WTC11 (cell line): Measurements from ENCODE around the gene INSL3.

Experiments
- ATF2 ChIP-seq: sonication (generic); formaldehyde crosslinking; IDR thresholded peaks from 2 replicates; pipeline ENCODE4 v1.8.1; 2022; ENCODE audit warnings: low read depth, missing genetic modification reagents, borderline replicate concordance
- CREM ChIP-seq: sonication (generic); formaldehyde crosslinking; IDR thresholded peaks from 2 replicates; pipeline ENCODE4 v1.8.1; 2022; ENCODE audit warnings: mild to moderate bottlenecking, missing genetic modification reagents, moderate library complexity
- HMGXB4 ChIP-seq: sonication (generic); formaldehyde crosslinking; IDR thresholded peaks from 2 replicates; pipeline ENCODE4 v1.8.1; 2023; ENCODE audit warnings: mild to moderate bottlenecking, moderate library complexity, missing genetic modification reagents
- IRF2 ChIP-seq: sonication (generic); formaldehyde crosslinking; IDR thresholded peaks from 2 replicates; pipeline ENCODE4 v1.8.0; 2022; ENCODE audit warnings: low read depth, missing genetic modification reagents, borderline replicate concordance
- KAT7 ChIP-seq: sonication (generic); formaldehyde crosslinking; IDR thresholded peaks from 2 replicates; pipeline ENCODE4 v1.8.1; 2023; ENCODE audit warnings: missing genetic modification reagents, mild to moderate bottlenecking, borderline replicate concordance
- NFYB ChIP-seq: sonication (generic); formaldehyde crosslinking; conservative IDR thresholded peaks from 2 replicates; pipeline ENCODE4 v1.8.0; 2022; ENCODE audit warnings: low read depth, missing genetic modification reagents
- SP1 ChIP-seq: sonication (generic); formaldehyde crosslinking; conservative IDR thresholded peaks from 2 replicates; pipeline ENCODE4 v1.8.1; 2022; ENCODE audit warnings: missing genetic modification reagents
- TCF7 ChIP-seq: sonication (generic); formaldehyde crosslinking; IDR thresholded peaks from 2 replicates; pipeline ENCODE4 v1.8.0; 2022; ENCODE audit warnings: mild to moderate bottlenecking, low read depth, missing genetic modification reagents, moderate library complexity
- ZBTB21 ChIP-seq: sonication (generic); formaldehyde crosslinking; IDR thresholded peaks from 2 replicates; pipeline ENCODE4 v1.8.1; 2023; ENCODE audit warnings: mild to moderate bottlenecking, missing genetic modification reagents, borderline replicate concordance
- TF ChIP-seq, protein P1 (sequence below): sonication (generic); formaldehyde crosslinking; IDR thresholded peaks from 2 replicates; pipeline ENCODE4 v1.8.1; 2023; ENCODE audit warnings: mild to moderate bottlenecking, missing genetic modification reagents, moderate library complexity
- TF ChIP-seq, protein P2 (sequence below): fragments of 200-600 bp; IDR thresholded peaks from 2 replicates; pipeline ENCODE4 v1.8.0; 2022; ENCODE audit warnings: antibody characterized with exemption

DNA sequence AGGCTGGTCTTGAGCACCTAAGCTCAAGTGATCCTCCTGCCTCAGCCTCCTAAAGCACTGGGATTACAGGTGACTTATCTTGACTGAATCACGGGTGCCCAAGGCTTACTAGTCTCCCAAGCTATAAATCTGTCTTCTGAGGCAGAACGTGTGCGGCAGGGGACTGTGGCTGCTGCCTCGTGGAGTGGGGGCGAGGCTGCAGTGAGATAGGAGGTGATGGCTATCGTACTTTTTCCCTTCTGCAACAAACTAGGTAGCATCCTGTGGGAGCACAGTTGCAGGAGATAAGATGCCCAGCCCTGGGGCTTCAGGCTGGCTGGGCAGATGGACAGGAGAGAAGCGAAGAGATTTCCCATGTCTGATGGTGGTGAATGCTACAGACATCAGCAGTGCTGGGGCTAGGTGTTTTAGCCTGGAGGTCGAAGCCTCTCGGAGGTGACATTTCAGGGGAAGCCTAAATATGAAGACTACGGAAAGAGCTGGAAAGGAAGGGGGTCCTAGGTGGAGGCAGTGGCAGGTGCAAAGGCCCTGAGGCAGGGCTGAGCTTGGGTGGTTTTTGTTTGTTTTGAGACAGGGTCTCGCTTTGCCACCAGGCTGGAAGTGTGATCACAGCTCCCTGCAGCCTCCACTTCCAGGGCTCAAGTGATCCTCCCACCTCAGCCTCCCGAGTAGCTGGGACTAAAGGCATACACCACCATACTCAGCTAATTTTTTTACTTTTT is 19.0 kb downstream of the INSL3 start:
- no peak for TF ChIP-seq ZBTB21 (CRISPR knock-in tag)
- TF ChIP-seq ATF2: no peak
- TF ChIP-seq TCF7 (CRISPR knock-in tag): no peak
- no peak for TF ChIP-seq KAT7 (CRISPR knock-in tag)
- TF ChIP-seq CREM (CRISPR knock-in tag): no peak
- no peak for TF ChIP-seq SP1 (CRISPR knock-in tag)
- TF ChIP-seq NFYB (CRISPR knock-in tag): no peak
- TF ChIP-seq, protein P1, sequence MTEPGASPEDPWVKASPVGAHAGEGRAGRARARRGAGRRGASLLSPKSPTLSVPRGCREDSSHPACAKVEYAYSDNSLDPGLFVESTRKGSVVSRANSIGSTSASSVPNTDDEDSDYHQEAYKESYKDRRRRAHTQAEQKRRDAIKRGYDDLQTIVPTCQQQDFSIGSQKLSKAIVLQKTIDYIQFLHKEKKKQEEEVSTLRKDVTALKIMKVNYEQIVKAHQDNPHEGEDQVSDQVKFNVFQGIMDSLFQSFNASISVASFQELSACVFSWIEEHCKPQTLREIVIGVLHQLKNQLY: no peak
- TF ChIP-seq HMGXB4 (CRISPR knock-in tag): no peak
- TF ChIP-seq, protein P2, sequence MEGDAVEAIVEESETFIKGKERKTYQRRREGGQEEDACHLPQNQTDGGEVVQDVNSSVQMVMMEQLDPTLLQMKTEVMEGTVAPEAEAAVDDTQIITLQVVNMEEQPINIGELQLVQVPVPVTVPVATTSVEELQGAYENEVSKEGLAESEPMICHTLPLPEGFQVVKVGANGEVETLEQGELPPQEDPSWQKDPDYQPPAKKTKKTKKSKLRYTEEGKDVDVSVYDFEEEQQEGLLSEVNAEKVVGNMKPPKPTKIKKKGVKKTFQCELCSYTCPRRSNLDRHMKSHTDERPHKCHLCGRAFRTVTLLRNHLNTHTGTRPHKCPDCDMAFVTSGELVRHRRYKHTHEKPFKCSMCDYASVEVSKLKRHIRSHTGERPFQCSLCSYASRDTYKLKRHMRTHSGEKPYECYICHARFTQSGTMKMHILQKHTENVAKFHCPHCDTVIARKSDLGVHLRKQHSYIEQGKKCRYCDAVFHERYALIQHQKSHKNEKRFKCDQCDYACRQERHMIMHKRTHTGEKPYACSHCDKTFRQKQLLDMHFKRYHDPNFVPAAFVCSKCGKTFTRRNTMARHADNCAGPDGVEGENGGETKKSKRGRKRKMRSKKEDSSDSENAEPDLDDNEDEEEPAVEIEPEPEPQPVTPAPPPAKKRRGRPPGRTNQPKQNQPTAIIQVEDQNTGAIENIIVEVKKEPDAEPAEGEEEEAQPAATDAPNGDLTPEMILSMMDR: no peak
- no peak for TF ChIP-seq IRF2 (CRISPR knock-in tag)
